Stomach (tissue), 9 donors: ENCODE measurements around the gene SPATA32. TPM values are rescaled to one million over a fixed set of nuclear protein-coding genes. Genes with fewer than 3 reads are reported as not detected.

Experiments
- DNase-seq, 2 donors: peaks; one replicate each; pipeline versions ENCODE4 v3.0.0 to v3.0.0-alpha.2; 2013 to 2019
- H3K27ac ChIP-seq, 5 donors: fragments of 200-600 bp in 4 of 5; sonication (generic) in 4 of 5; one replicate each; pipeline ENCODE4 v1.5.1; 2013 to 2019; ENCODE audit warnings: mild to moderate bottlenecking in 1 of 5, moderate library complexity in 1 of 5
- H3K27me3 ChIP-seq, 3 donors: fragments of 200-600 bp; sonication (generic); one replicate each; pipeline ENCODE4 v1.5.1; 2017 to 2019; ENCODE audit warnings: mixed run types in 1 of 3
- H3K36me3 ChIP-seq, 4 donors: fragments of 200-600 bp; sonication (generic); 1 replicate in 3 of 4; 2 replicates in 1 of 4; pipeline ENCODE4 v1.5.1; 2016 to 2019
- H3K4me1 ChIP-seq, 4 donors: fragments of 200-600 bp; sonication (generic); one replicate each; pipeline ENCODE4 v1.5.1; 2016 to 2019
- H3K4me3 ChIP-seq, 4 donors: fragments of 200-600 bp; sonication (generic) in 3 of 4; one replicate each; pipeline ENCODE4 v1.5.1; 2016 to 2019; ENCODE audit warnings: mild to moderate bottlenecking in 1 of 4
- H3K9me3 ChIP-seq, 4 donors: fragments of 200-600 bp; sonication (generic); one replicate each; pipeline ENCODE4 v1.5.1; 2016 to 2019
- EP300 ChIP-seq: sonication (generic); formaldehyde crosslinking; IDR thresholded peaks from one replicate; pipeline ENCODE4 v1.6.1; 2017; ENCODE audit warnings: antibody characterized with exemption
- POLR2A ChIP-seq, 4 donors: fragments of 450-650 bp; IDR thresholded peaks; one replicate each; pipeline ENCODE4 v1.6.1; 2016; ENCODE audit warnings: antibody characterized with exemption in 4 of 4, control low read depth in 2 of 4, mild to moderate bottlenecking in 1 of 4, moderate library complexity in 1 of 4
- POLR2AphosphoS5 ChIP-seq, 3 donors: sonication (generic); formaldehyde crosslinking; IDR thresholded peaks; one replicate each; pipeline ENCODE4 v1.6.1; 2016; ENCODE audit warnings: antibody characterized with exemption in 3 of 3
- WGBS, 5 donors: extraction: QIAGEN DNeasy Blood & Tissue Kit in 3 of 5; methylation state at CpG; one replicate each; pipeline versions ENCODE4 v1.1.5 to v1.1.7; 2013 to 2018; 5-methylcytosine and 5-hydroxymethylcytosine counted together
- intact Hi-C: fragments of 100-400 bp; cut with DNase I; formaldehyde crosslinking; loops from one replicate; pipeline ENCODE4 v1.15.1; 2023; ENCODE audit warnings: low total_unique reads
- polyA plus RNA-seq, 3 donors: library from polyadenylated mRNA; stranded (reverse); fragments of 200-250 nt; gene quantifications; one replicate each; pipeline ENCODE4 v1.2.3, GENCODE V29; 2013
- total RNA-seq, 5 donors: library from RNA; depleted of rRNA; stranded (reverse); fragments of >200 nt; gene quantifications; one replicate each; pipeline versions ENCODE4 v1.1.0 to v1.2.3, GENCODE V29; 2014 to 2016
- TF ChIP-seq, protein P1 (sequence below), 7 experiments: fragments of 450-650 bp in 4 of 7; fragments of 200-600 bp in 3 of 7; sonication (generic) in 3 of 7; IDR thresholded peaks; one replicate each; pipeline ENCODE4 v1.5.1; 2016 to 2019; ENCODE audit warnings: antibody characterized with exemption in 7 of 7, control low read depth in 2 of 7, mild to moderate bottlenecking in 1 of 7
- donor health status: healthy with polysubstance abuse.
- donor health status: Bipolar disorder and iron deficiency.
- donor health status: healthy.

The SPATA32 gene
- total and polyA plus RNA-seq, 8 donors, result not detected

DNA sequence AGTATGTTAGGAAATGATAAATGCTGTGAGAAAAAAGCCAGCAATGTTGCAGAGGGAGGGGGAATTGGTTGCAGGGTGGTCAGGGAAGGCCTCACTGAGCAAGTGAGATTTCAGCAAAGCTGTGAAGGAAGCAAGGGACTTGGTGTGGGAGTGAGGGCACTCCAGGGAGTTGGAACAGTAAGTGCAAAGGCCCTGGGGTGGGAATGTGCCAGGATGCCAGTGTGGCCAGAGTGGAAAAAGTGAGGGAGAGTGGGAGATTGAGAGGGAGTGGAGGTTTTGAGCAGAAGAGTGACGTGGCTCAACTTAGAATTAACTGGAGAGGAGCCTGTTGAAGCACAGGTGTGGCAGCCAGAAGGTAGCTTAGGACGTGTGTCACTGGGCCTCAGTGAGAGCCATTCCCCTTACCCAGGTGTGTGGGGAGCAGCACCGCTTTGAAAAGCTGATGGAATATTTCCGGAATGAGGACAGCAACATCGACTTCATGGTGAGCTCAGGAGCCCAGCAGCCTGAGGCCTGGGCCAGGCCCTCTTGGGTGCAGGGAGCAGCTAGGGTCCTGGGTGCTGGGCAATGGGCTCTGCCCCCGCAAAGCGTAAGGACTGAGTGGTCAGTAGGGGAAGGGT lies 23.6 kb downstream of the SPATA32 start:
- H3K27me3 ChIP-seq, result peaks cover 0 to 51% (median 9%) of the 10 kb centered on the region in 3 donors

DNA sequence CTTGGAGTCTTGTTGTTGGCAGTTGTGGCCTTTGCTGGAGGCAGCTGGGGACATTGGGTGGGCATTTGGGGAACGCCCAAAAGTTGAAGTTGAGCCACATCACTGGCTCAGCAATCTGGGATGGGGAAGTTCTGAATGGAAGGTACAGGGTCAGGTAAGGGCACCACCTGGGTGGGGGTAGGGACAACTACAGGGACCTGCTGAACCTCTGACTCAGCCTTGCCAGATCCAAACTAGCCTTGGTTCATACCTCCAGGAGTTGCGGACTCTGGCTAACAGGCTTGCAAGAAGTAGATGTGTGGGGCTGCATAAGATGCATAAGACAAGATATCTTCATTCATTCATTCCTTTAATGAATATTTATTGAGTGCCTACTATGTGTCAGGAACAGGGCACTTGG lies 24.2 kb downstream of the SPATA32 start:
- Histone ChIP-seq H3K36me3 (peaks cover 0 to 77% (median 32%) of the 10 kb centered on the region in 4 donors), H3K27me3 (peaks cover 0 to 51% (median 9%) of the 10 kb centered on the region in 3 donors), H3K4me1 (peaks cover 10 to 33% (median 16%) of the 10 kb centered on the region in 4 donors), H3K4me3 (no peak overlapping the region), H3K27ac (no peak overlapping the region), H3K9me3 (no peaks in the 10 kb centered on the region)
- WGBS, 5 donors, result 84 to 100% (median 91%) methylated on average over 2 of the region's 2 CpGs
- TF ChIP-seq POLR2A (IDR thresholded peaks at IDR 0.05), result no peak
- TF ChIP-seq, protein P1, sequence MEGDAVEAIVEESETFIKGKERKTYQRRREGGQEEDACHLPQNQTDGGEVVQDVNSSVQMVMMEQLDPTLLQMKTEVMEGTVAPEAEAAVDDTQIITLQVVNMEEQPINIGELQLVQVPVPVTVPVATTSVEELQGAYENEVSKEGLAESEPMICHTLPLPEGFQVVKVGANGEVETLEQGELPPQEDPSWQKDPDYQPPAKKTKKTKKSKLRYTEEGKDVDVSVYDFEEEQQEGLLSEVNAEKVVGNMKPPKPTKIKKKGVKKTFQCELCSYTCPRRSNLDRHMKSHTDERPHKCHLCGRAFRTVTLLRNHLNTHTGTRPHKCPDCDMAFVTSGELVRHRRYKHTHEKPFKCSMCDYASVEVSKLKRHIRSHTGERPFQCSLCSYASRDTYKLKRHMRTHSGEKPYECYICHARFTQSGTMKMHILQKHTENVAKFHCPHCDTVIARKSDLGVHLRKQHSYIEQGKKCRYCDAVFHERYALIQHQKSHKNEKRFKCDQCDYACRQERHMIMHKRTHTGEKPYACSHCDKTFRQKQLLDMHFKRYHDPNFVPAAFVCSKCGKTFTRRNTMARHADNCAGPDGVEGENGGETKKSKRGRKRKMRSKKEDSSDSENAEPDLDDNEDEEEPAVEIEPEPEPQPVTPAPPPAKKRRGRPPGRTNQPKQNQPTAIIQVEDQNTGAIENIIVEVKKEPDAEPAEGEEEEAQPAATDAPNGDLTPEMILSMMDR (IDR thresholded peaks at IDR 0.05), result no peak
- intact Hi-C loops, result no loop called here
- no peak for DNase-seq

More for the DNA sequence above, 23.6 kb downstream of the SPATA32 start:
- TF ChIP-seq POLR2AphosphoS5 (IDR thresholded peaks at IDR 0.05), result no peak
- TF ChIP-seq POLR2A (IDR thresholded peaks at IDR 0.05), result no peak
- TF ChIP-seq, protein P1 (IDR thresholded peaks at IDR 0.05), result no peak
- TF ChIP-seq EP300, result no peak
- WGBS, 5 donors, result 92 to 97% (median 94%) methylated on average over 7 of the region's 7 CpGs
- Histone ChIP-seq H3K9me3 (no peaks in the 10 kb centered on the region), H3K27ac (no peak overlapping the region), H3K36me3 (peaks cover 0 to 78% (median 34%) of the 10 kb centered on the region in 4 donors), H3K4me3 (no peak overlapping the region), H3K4me1 (peaks cover 10 to 33% (median 16%) of the 10 kb centered on the region in 4 donors)
- DNase-seq, result no peak
- intact Hi-C loops, result no loop called here

DNA sequence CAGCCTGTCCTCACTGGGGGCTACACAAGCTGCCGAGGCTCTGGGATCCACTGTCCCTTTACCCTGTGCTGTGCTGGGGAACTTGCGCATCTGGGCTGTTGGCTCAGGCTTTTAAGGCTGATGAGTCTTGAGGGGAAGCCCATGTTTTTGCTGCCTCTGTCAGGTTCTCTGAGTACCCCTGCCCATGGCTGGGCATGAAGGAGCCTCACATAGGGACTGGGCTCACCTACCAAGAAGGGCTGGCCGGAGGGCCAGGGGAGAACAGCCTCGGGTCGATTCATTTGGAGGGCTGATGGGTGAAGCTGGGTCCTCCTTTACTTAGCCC lies 25.6 kb downstream of the SPATA32 start:
- intact Hi-C loops, result no loop called here
- Histone ChIP-seq H3K36me3 (peaks cover 0 to 62% (median 24%) of the 10 kb centered on the region in 4 donors), H3K27ac (no peak overlapping the region), H3K4me3 (no peak overlapping the region), H3K27me3 (peaks cover 0 to 42% (median 6%) of the 10 kb centered on the region in 3 donors), H3K4me1 (peaks cover 6 to 35% (median 15%) of the 10 kb centered on the region in 4 donors), H3K9me3 (no peaks in the 10 kb centered on the region)
- 69 to 100% (median 79%) methylated on average over 3 to 5 of the region's 5 CpGs for WGBS, 5 donors
- TF ChIP-seq EP300 (no peak), POLR2A (IDR thresholded peaks at IDR 0.05) (no peak), POLR2AphosphoS5 (IDR thresholded peaks at IDR 0.05) (no peak)
- TF ChIP-seq, protein P1 (IDR thresholded peaks at IDR 0.05), result no peak
- no peak for DNase-seq

DNA sequence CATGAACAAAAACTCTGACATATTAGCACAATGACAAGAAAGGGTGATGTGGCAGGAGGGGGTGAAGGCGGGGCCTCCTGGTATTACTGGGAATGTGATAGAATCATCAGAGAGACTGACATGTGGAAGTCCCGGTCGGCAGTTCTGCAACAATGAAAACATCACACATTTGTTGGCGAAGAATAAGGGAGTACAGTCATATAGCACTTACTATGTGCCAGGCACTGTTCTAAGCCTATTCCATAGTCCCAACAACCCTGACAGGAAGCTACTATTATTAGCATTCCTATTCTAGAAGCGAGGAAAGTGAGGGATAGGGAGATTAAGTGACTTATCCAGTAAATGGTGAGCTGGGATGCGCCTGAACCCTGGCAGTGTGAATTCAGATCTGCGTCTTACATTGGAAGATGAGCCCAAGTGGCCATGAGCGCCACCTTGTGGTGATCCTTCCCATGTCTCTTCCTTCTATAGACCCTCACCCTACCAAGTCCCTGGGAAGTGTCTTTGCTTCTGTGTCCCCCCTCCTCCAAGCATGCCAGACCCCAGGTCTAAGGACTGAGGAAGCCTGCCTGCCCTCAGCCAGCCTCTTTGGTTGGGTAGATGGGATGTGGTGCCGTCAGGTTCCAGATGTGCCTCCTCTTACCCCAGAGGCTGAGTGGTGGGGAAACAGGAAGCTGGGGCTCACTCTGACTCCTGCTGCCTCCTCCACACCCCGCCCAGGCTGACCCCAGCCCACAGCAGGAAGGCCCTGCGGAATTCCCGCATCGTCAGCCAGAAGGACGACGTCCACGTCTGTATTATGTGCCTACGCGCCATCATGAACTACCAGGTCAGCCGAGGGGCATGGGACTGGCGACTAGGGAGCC lies 26.2 kb downstream of the SPATA32 start:
- DNase-seq, result peak; percentile 83 to 88
- H3K36me3 ChIP-seq, result peaks cover 0 to 56% (median 18%) of the 10 kb centered on the region in 4 donors
- H3K9me3 ChIP-seq, result no peaks in the 10 kb centered on the region
- intact Hi-C loops, result no loop called here
- peaks cover 0 to 36% (median under 1%) of the 10 kb centered on the region in 3 donors for H3K27me3 ChIP-seq
- TF ChIP-seq, protein P1 (IDR thresholded peaks at IDR 0.05), result peak in 5 of 7 experiments; percentile 44 to 80 (median 66)
- TF ChIP-seq POLR2AphosphoS5 (IDR thresholded peaks at IDR 0.05) (no peak), POLR2A (IDR thresholded peaks at IDR 0.05) (no peak)
- H3K4me3 ChIP-seq, result no peak overlapping the region
- H3K4me1 ChIP-seq, result peaks cover 0 to 35% (median 14%) of the 10 kb centered on the region in 4 donors
- H3K27ac ChIP-seq, result no peak overlapping the region
- WGBS, 5 donors, result 46 to 57% (median 46%) methylated on average over 18 to 20 of the region's 20 CpGs
